HFFc6 (cell line): ENCODE measurements around the gene TEKTIP1. TPM values are rescaled to one million over a fixed set of nuclear protein-coding genes. Genes with fewer than 3 reads are reported as not detected.

Source experiments
- DNase-seq: peaks from one replicate; pipeline ENCODE4 v3.0.0-alpha.2; 2018
- H3K27ac Mint-ChIP-seq: 2 replicates; pipeline ENCODE4 v1.8.0; 2020; ENCODE audit warnings: mild to moderate bottlenecking, mixed read lengths
- H3K27me3 Mint-ChIP-seq: 2 replicates; pipeline ENCODE4 v1.8.0; 2021; ENCODE audit warnings: mild to moderate bottlenecking, moderate library complexity, mixed read lengths; ENCODE audit not compliant: insufficient read depth
- H3K36me3 Mint-ChIP-seq: 2 replicates; pipeline ENCODE4 v1.8.0; 2021; ENCODE audit warnings: low read depth, mixed read lengths
- H3K4me1 Mint-ChIP-seq: 2 replicates; pipeline ENCODE4 v1.8.0; 2020; ENCODE audit warnings: low read depth, mixed read lengths
- H3K4me3 Mint-ChIP-seq: 2 replicates; pipeline ENCODE4 v1.8.0; 2020; ENCODE audit warnings: mild to moderate bottlenecking, moderate library complexity, mixed read lengths
- H3K9me3 Mint-ChIP-seq: 2 replicates; pipeline ENCODE4 v1.8.0; 2020; ENCODE audit warnings: mild to moderate bottlenecking, mixed read lengths
- total RNA-seq, 6 experiments: library from RNA; stranded (reverse); fragmentation: NEBNext Ultra II Directional; extraction: Animal tissue kit (Norgen Biotek cat#: 25700); gene quantifications; 2 replicates in 1 of 6; 3 replicates in 5 of 6; pipeline ENCODE4 v1.2.3, GENCODE V29; 2021
- TF ChIP-seq, protein P1 (sequence below): fragments of 200-600 bp; sonication (generic); IDR thresholded peaks from 2 replicates; pipeline ENCODE4 v1.5.0; 2021; ENCODE audit warnings: antibody characterized with exemption, mild to moderate bottlenecking

The TEKTIP1 gene
- total RNA-seq, 6 experiments from 2014 or later, result 0.25 to 0.51 (median 0.46) TPM; not detected in 1

DNA sequence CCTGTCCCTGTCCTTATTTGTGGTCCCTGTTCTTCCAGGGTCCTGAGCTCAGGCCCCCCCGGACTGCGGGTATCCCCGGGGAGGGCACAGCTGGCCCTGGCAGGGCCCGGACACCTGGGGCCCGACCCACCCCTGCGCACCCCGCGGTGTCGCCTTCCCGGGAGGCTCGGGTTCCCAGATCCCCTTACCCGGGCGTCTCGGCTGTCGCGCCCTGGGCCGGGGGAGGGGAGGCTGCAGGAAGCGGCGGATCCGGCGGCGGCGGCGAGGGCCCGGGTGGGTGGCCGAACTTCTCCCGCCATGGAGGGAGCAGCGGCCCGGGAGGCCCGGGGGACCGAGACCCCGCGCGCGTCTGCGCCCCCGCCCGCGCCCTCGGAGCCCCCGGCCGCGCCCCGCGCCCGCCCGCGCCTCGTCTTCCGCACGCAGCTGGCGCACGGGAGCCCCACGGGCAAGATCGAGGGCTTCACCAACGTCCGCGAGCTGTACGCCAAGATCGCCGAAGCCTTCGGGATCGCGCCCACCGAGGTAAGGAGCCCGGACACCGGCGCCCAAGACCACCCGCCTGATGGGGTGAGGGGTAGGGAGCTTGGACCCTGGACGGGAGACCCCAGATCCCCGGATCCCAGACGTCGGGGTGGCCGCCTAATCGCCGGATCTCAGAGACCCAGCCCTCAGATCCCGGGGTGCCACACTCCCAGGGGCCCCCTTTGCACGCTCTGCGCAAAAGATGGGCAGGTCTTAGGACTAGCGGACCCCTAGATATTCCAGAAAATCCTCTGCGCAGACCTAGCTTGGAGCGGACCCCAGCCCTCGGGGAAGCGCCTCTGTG, 46.5 kb downstream of the TEKTIP1 start, which contains the start of gene GIPC3:
Gene GIPC3 (plus strand): TSS at position 178 of the 826 bp plus-strand sequence. CDS start 120 bp downstream, at position 298.
- no peak for DNase-seq
- Mint-ChIP-seq H3K36me3 (no peaks in the 10 kb centered on the region), H3K4me1 (peaks cover 5% of the 10 kb centered on the region), H3K4me3 (no peak within 1 kb of the TSS), H3K27ac (no peak within 1 kb of the TSS), H3K9me3 (no peaks in the 10 kb centered on the region; the same call in 1 of the 2 replicates), H3K27me3 (peaks cover 4% of the 10 kb centered on the region)
- TF ChIP-seq, protein P1, sequence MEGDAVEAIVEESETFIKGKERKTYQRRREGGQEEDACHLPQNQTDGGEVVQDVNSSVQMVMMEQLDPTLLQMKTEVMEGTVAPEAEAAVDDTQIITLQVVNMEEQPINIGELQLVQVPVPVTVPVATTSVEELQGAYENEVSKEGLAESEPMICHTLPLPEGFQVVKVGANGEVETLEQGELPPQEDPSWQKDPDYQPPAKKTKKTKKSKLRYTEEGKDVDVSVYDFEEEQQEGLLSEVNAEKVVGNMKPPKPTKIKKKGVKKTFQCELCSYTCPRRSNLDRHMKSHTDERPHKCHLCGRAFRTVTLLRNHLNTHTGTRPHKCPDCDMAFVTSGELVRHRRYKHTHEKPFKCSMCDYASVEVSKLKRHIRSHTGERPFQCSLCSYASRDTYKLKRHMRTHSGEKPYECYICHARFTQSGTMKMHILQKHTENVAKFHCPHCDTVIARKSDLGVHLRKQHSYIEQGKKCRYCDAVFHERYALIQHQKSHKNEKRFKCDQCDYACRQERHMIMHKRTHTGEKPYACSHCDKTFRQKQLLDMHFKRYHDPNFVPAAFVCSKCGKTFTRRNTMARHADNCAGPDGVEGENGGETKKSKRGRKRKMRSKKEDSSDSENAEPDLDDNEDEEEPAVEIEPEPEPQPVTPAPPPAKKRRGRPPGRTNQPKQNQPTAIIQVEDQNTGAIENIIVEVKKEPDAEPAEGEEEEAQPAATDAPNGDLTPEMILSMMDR, result no peak

DNA sequence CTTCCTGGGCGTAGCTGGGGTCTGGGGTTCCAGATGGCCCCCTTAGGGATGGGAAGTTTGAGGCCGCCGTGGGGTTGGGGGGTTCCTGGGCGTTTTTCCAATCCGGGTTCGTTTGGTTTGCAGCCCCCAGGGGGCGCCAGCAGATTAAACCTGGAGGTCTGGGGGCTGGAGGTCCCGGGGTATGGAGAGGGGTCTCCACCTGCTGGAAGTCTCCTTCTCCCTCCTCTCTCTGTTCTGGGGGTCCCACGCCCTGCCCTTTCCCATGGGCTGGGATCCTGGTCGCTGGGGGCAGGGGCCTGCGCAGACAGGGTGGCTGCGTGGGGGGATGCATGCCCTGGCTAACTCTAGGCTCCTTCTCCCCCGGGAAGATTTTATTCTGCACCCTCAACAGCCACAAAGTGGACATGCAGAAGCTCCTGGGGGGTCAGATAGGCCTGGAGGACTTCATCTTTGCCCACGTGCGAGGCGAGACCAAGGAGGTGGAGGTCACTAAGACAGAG, 47.2 kb downstream of the TEKTIP1 start:
- Mint-ChIP-seq H3K4me1 (no peaks in the 10 kb centered on the region), H3K4me3 (no peak overlapping the region), H3K9me3 (peaks cover 5% of the 10 kb centered on the region; the same call in 1 of the 2 replicates), H3K27ac (no peak overlapping the region), H3K27me3 (peaks cover 7% of the 10 kb centered on the region), H3K36me3 (no peaks in the 10 kb centered on the region)
- TF ChIP-seq, protein P1, result peak; percentile 75
- no peak for DNase-seq

DNA sequence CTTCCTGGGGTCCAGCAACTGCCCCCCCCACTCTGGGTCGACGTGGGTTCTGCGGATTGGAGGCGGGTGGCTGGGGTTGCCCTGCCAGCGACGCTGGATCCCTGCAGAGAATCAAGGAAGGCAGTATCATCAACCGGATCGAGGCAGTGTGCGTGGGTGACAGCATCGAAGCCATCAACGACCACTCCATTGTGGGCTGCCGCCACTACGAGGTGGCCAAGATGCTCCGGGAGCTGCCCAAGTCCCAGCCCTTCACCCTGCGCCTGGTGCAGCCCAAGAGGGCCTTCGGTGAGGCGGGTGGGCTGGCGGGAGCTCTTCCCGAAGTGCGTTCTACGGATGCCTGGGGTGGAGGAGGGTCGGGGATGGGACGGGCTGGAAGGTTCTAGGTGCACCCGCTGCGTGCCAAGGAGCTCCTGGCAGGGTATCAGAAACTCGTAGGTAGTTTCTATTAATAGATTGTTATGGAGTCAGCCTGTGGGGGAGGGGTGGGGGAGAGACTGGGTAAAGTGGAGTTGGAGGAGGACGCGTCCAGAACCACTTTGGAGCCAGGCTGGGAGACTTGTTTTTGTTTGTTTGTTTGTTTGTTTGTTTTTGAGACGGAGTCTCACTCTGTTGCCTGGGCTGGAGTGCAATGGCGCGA, 47.9 kb downstream of the TEKTIP1 start:
- H3K36me3 Mint-ChIP-seq, result no peaks in the 10 kb centered on the region
- TF ChIP-seq, protein P1, result no peak
- no peak overlapping the region for H3K27ac Mint-ChIP-seq
- no peak overlapping the region for H3K4me3 Mint-ChIP-seq
- H3K4me1 Mint-ChIP-seq, result no peaks in the 10 kb centered on the region
- H3K27me3 Mint-ChIP-seq, result peaks cover 12% of the 10 kb centered on the region
- peaks cover 5% of the 10 kb centered on the region; the same call in 1 of the 2 replicates for H3K9me3 Mint-ChIP-seq
- no peak for DNase-seq

DNA sequence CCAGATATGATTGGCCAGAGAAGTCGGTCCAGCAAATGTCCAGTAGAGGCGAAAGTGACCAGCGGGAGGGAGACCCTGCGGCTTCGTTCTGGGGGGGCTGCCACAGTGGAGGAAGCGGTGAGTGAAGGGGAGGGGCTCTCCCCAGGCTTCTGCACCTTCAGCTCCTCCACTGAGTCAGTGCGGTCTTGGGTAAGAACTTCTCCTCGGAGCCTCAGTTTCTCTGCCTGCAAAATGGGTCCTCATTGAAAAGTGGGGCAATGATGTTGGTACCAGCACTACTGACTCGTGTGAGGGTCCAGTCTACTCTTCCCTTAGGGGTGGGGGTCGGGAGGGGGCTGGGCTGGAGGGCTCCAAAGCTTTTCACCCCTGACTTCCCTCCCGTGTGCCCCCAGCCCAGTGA, 50.5 kb downstream of the TEKTIP1 start:
- H3K36me3 Mint-ChIP-seq, result no peaks in the 10 kb centered on the region; the same call in 1 of the 2 replicates
- H3K4me1 Mint-ChIP-seq, result no peaks in the 10 kb centered on the region
- peaks cover 5% of the 10 kb centered on the region; the same call in 1 of the 2 replicates for H3K9me3 Mint-ChIP-seq
- no peak overlapping the region for H3K4me3 Mint-ChIP-seq
- no peak for DNase-seq
- H3K27ac Mint-ChIP-seq, result no peak overlapping the region
- TF ChIP-seq, protein P1, result no peak
- H3K27me3 Mint-ChIP-seq, result peaks cover 12% of the 10 kb centered on the region

DNA sequence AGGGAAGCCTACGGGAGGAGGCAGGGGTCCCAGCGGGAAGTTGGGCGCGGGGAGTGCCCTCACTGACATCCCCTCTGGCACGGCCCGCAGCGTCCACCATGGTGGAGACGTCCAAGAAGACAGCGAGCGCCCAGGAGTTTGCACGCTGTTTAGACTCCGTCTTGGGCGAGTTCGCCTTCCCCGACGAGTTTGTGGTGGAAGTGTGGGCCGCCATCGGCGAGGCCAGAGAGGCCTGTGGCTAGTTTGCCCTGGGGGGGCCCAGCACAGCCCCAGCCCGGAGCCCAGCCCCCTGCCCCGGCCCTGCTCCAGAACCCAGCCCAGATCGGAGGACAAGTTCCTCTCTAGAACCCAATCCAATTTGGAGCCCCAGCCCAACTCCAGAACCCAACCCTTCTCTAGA, 51.0 kb downstream of the TEKTIP1 start:
- Mint-ChIP-seq H3K27me3 (peaks cover 12% of the 10 kb centered on the region), H3K9me3 (peaks cover 5% of the 10 kb centered on the region; the same call in 1 of the 2 replicates), H3K27ac (no peak overlapping the region), H3K36me3 (no peaks in the 10 kb centered on the region; the same call in 1 of the 2 replicates), H3K4me3 (no peak overlapping the region), H3K4me1 (no peaks in the 10 kb centered on the region)
- DNase-seq, result no peak
- TF ChIP-seq, protein P1, result no peak
